Testis (tissue), 3 donors: ENCODE data around the gene TMEM51. TPM values are rescaled to one million over a fixed set of nuclear protein-coding genes. Genes with fewer than 3 reads are reported as not detected.
A peak's percentile ranks its signal among the peaks of the same experiment; 100 is the strongest.

ENCODE experiments used
- DNase-seq: peaks from one replicate; pipeline ENCODE4 v3.0.0-alpha.2; 2019
- H3K27ac ChIP-seq, 2 donors: fragments of 200-600 bp; sonication (generic); one replicate each; pipeline ENCODE4 v1.5.1; 2019
- H3K27me3 ChIP-seq: fragments of 200-600 bp; sonication (generic); one replicate; pipeline ENCODE4 v1.5.1; 2019
- H3K36me3 ChIP-seq: fragments of 200-600 bp; sonication (generic); one replicate; pipeline ENCODE4 v1.5.1; 2017; ENCODE audit warnings: low read depth; ENCODE audit errors: missing control alignments
- H3K4me1 ChIP-seq: fragments of 200-600 bp; sonication (generic); one replicate; pipeline ENCODE4 v1.5.1; 2019
- H3K4me3 ChIP-seq, 2 donors: fragments of 200-600 bp; sonication (generic); one replicate each; pipeline ENCODE4 v1.5.1; 2017 to 2019
- H3K9me3 ChIP-seq: fragments of 200-600 bp; sonication (generic); one replicate; pipeline ENCODE4 v1.5.1; 2017
- CTCF ChIP-seq, 3 experiments: fragments of 450-650 bp in 2 of 3; fragments of 200-600 bp in 1 of 3; sonication (generic) in 1 of 3; IDR thresholded peaks; one replicate each; pipeline ENCODE4 v1.5.1; 2016 to 2019; ENCODE audit warnings: antibody characterized with exemption in 3 of 3, mild to moderate bottlenecking in 2 of 3, moderate library complexity in 1 of 3
- POLR2A ChIP-seq: fragments of 450-650 bp; IDR thresholded peaks from one replicate; pipeline ENCODE4 v1.6.1; 2017; ENCODE audit warnings: antibody characterized with exemption, mild to moderate bottlenecking, moderate library complexity
- WGBS, 2 donors: methylation state at CpG; one replicate each; pipeline ENCODE4 v1.1.5; 2018; 5-methylcytosine and 5-hydroxymethylcytosine counted together
- intact Hi-C: fragments of 100-400 bp; cut with DNase I; formaldehyde crosslinking; loops from one replicate; pipeline ENCODE4 v1.15.1; 2023; ENCODE audit warnings: low total_unique reads
- polyA plus RNA-seq: library from polyadenylated mRNA; stranded (reverse); fragments of 350-450 nt; fragmentation: Illumina TruSeq; extraction: RNeasy Lipid Tissue Mini Kit (QIAGEN cat#74804); gene quantifications from one replicate; pipeline ENCODE4 v1.2.3, GENCODE V29; 2014; ENCODE audit warnings: low read depth, low replicate concordance; ENCODE audit not compliant: insufficient read depth
- total RNA-seq, 2 donors: library from RNA; depleted of rRNA; stranded (reverse); fragments of >200 nt; gene quantifications; one replicate each; pipeline ENCODE4 v1.2.3, GENCODE V29; 2016

The TMEM51 gene
- total and polyA plus RNA-seq, 3 donors from 2014 or later, result 5.3 to 7.9 (median 5.3) TPM

GRCh38 chr1:15152318-15153183 lies 996 bp upstream of the TMEM51 start:
- H3K27me3 ChIP-seq, result no peaks in the 10 kb centered on the region
- 0 to 1% methylated on average over 19 to 42 of the region's 61 CpGs for WGBS, 2 donors
- intact Hi-C loops, result loop anchor here (10.0 kb wide), 1 partner anchor 122 kb away; no protein-coding TSS in a partner anchor
- TF ChIP-seq CTCF (IDR thresholded peaks at IDR 0.05) (peak; percentile 52 to 77 (median 52)), POLR2A (no peak)
- peak overlapping the region; percentile 64 to 74 for H3K4me3 ChIP-seq
- no peaks in the 10 kb centered on the region for H3K9me3 ChIP-seq
- peak; percentile 93 for DNase-seq
- H3K4me1 ChIP-seq, result peaks cover 14% of the 10 kb centered on the region
- no peaks in the 10 kb centered on the region for H3K36me3 ChIP-seq
- peak overlapping the region; percentile 74 to 75 for H3K27ac ChIP-seq

- Histone ChIP-seq H3K36me3 (no peaks in the 10 kb centered on the region), H3K27me3 (no peaks in the 10 kb centered on the region), H3K4me1 (peaks cover 14% of the 10 kb centered on the region), H3K27ac (peak overlapping the region; percentile 74 to 75), H3K4me3 (peak overlapping the region; percentile 64 to 74), H3K9me3 (no peaks in the 10 kb centered on the region)
- TF ChIP-seq POLR2A (no peak), CTCF (IDR thresholded peaks at IDR 0.05) (peak; percentile 43 to 59 (median 44))
- 2 to 4% methylated on average over 17 to 48 of the region's 74 CpGs for WGBS, 2 donors
- peak; percentile 57 for DNase-seq
- intact Hi-C loops, result loop anchor here (10.0 kb wide), 1 partner anchor 121 kb away; no protein-coding TSS in a partner anchor
Observed at GRCh38 chr1:15153842-15154479, 414 bp downstream of the TMEM51 start.

GRCh38 chr1:15154480-15155036 lies 1.0 kb downstream of the TMEM51 start:
- Histone ChIP-seq H3K27me3 (no peaks in the 10 kb centered on the region), H3K9me3 (no peaks in the 10 kb centered on the region), H3K36me3 (no peaks in the 10 kb centered on the region), H3K27ac (peak overlapping the region in 1 of 2 donors; percentile 26), H3K4me1 (peaks cover 14% of the 10 kb centered on the region), H3K4me3 (peak overlapping the region; percentile 64 to 74)
- no peak for TF ChIP-seq POLR2A
- no peak for TF ChIP-seq CTCF (IDR thresholded peaks at IDR 0.05)
- peak; percentile 25 for DNase-seq
- intact Hi-C loops, result loop anchor here (10.0 kb wide), 1 partner anchor 120 kb away; no protein-coding TSS in a partner anchor
- 1 to 12% methylated on average over 11 to 36 of the region's 37 CpGs for WGBS, 2 donors

GRCh38 chr1:15155191-15155590 lies 1.6 kb downstream of the TMEM51 start:
- H3K4me1 ChIP-seq, result peaks cover 14% of the 10 kb centered on the region
- H3K27me3 ChIP-seq, result no peaks in the 10 kb centered on the region
- 66 to 81% methylated on average over 5 of the region's 5 CpGs for WGBS, 2 donors
- no peaks in the 10 kb centered on the region for H3K36me3 ChIP-seq
- intact Hi-C loops, result loop anchor here (10.0 kb wide), 1 partner anchor 120 kb away; no protein-coding TSS in a partner anchor
- no peaks in the 10 kb centered on the region for H3K9me3 ChIP-seq
- TF ChIP-seq POLR2A, result no peak
- H3K27ac ChIP-seq, result no peak overlapping the region
- DNase-seq, result no peak
- no peak overlapping the region for H3K4me3 ChIP-seq
